ENCODE results near the gene COA4. TPM values are rescaled to one million over a fixed set of nuclear protein-coding genes. Genes with fewer than 3 reads are reported as not detected.

The COA4 gene
- total and polyA plus RNA-seq, 2 experiments from 2014 or later = 106 to 147 TPM

DNA sequence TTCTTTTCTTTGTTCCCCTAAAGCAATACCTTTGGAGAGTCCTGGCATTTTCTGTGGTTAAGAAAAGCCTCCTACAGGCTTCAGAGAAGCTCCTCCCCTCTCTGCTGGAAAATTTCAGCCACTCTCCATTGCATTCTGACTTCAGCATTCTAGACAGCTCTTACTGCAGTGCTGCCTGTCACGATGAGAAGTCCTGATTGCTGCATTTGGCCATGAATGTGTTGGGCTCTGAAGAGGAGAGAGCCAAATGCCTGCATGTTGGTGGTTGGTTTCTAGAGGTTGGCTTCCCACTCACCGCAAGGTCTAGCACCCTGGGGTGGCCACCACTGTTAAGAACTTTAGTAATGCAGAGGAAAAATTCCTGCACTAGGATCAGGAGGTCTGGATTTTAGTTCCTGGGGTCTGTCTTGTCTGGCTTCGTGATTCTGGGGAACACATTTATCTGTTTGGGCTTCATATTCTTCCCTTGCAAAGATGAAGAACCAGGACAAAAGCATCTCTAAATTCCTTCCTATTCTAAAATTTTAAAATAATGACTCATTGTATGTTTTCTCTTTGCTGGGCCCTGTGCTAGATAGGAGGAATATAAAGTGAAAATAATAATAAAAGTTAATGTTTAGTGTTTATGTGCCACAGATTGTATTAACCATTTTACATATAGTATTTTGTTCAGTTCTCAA, 38.1 kb downstream of the COA4 start:
- H3K36me3 ChIP-seq = no peaks in the 10 kb centered on the region
- no peak for TF ChIP-seq CTCF (IDR thresholded peaks at IDR 0.05; ENCODE audit: low read depth, low read length)
- peaks cover 20% of the 10 kb centered on the region for H3K4me1 ChIP-seq (ENCODE audit: low read depth)
- H3K27ac ChIP-seq = peak overlapping the region; percentile 76
- H3K9me3 ChIP-seq (ENCODE audit: low read depth) = no peaks in the 10 kb centered on the region
- H3K27me3 ChIP-seq = no peaks in the 10 kb centered on the region
- H3K4me3 ChIP-seq = no peak overlapping the region
- peak; percentile 47 to 74 for DNase-seq (ENCODE audit: low read depth in 1 of 2, low spot score in 1 of 2)

DNA sequence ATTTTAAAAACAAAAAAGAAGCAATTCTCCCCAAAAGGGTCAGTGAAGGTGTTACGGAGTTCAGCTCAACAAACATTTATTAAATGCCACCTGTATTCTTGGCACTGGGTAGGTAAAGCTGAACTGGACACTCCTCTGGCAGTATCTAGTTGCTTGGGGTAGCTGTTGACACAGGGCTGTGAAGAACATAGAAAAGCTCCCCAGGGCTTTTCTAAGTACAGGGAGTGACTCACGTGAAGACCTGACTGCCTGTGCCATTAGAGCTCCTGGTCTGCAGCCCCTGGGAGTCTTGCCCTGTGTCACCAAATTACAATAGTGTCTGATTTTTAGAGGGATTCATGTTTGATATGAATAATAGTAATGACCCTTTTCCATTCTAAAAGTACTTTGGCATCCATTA, 43.6 kb downstream of the COA4 start:
- Histone ChIP-seq H3K27ac (no peak overlapping the region), H3K36me3 (no peaks in the 10 kb centered on the region), H3K4me1 (ENCODE audit: low read depth) (peaks cover 7% of the 10 kb centered on the region), H3K9me3 (ENCODE audit: low read depth) (no peaks in the 10 kb centered on the region), H3K4me3 (no peak overlapping the region), H3K27me3 (no peaks in the 10 kb centered on the region)
- DNase-seq (ENCODE audit: low read depth in 1 of 2, low spot score in 1 of 2) = no peak
- TF ChIP-seq CTCF (IDR thresholded peaks at IDR 0.05; ENCODE audit: low read depth, low read length) = no peak

DNA sequence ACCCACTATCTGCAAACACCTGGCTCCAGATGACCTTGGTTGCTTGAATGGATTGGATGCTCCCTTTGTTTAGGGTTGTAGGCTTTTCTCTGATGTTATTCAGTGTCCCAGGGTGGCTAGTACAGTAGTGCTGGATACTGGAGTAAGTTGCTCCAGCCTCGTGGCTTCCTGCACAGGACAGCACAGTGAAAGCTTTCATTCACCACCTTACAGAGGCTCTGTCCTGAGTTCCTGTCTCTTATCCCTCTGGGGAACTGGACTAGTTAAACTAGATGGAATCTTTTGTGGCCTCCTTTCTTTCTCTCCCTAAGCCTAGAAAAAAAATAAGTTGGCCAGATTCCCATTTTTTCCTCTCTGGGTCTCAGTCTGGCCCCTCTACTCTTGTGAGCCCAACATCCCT, 46.4 kb downstream of the COA4 start:
- no peaks in the 10 kb centered on the region for H3K4me1 ChIP-seq (ENCODE audit: low read depth)
- no peaks in the 10 kb centered on the region for H3K9me3 ChIP-seq (ENCODE audit: low read depth)
- DNase-seq (ENCODE audit: low read depth in 1 of 2, low spot score in 1 of 2) = no peak
- no peaks in the 10 kb centered on the region for H3K27me3 ChIP-seq
- H3K27ac ChIP-seq = no peak overlapping the region
- TF ChIP-seq CTCF (IDR thresholded peaks at IDR 0.05; ENCODE audit: low read depth, low read length) = no peak
- H3K4me3 ChIP-seq = no peak overlapping the region
- no peaks in the 10 kb centered on the region for H3K36me3 ChIP-seq

Other genes starting within 250 kb of the COA4 start
- 32.8 and 33.5 TPM in 2 replicates for gene PLEKHB1, start 230.3 kb downstream of the COA4 start, total RNA-seq
- 21.8 and 23.5 TPM in 2 replicates for gene PLEKHB1, start 230.3 kb downstream of the COA4 start, polyA plus RNA-seq
- gene RAB6A, start 115.8 kb downstream of the COA4 start, total RNA-seq = 173 and 218 TPM in 2 replicates
- 110 and 119 TPM in 2 replicates for gene RAB6A, start 115.8 kb downstream of the COA4 start, polyA plus RNA-seq
- 18.2 and 32.0 TPM in 2 replicates for gene MRPL48, start 89.0 kb downstream of the COA4 start, total RNA-seq
- 65.9 and 72.9 TPM in 2 replicates for gene MRPL48, start 89.0 kb downstream of the COA4 start, polyA plus RNA-seq
- 40.8 and 63.9 TPM in 2 replicates for gene PAAF1, start 153 bp upstream of the COA4 start, total RNA-seq
- 97.2 and 99.3 TPM in 2 replicates for gene PAAF1, start 153 bp upstream of the COA4 start, polyA plus RNA-seq
- 0.24 and 0.28 TPM in 2 replicates for gene DNAJB13, start 74.2 kb upstream of the COA4 start, total RNA-seq
- gene DNAJB13, start 74.2 kb upstream of the COA4 start, polyA plus RNA-seq = 0.25 TPM in 1 of 2 replicates, not detected in the other
- 4.7 and 25.9 TPM in 2 replicates for gene UCP2, start 106.0 kb upstream of the COA4 start, total RNA-seq
- gene UCP2, start 106.0 kb upstream of the COA4 start, polyA plus RNA-seq = 34.8 and 57.8 TPM in 2 replicates
- 1.6 and 2.0 TPM in 2 replicates for gene UCP3, start 132.2 kb upstream of the COA4 start, total RNA-seq
- gene UCP3, start 132.2 kb upstream of the COA4 start, polyA plus RNA-seq = 0.59 and 0.95 TPM in 2 replicates